Measurements from ENCODE around the gene TRAPPC3.

Gene TRAPPC3

GRCh38 chr1:36099681-36100341 is 49.5 kb downstream of the TRAPPC3 start:
- Histone ChIP-seq H3K4me3 (ENCODE audit: low read depth, low read length) (no peak overlapping the region), H3K36me3 (ENCODE audit: control insufficient read depth in 2 of 2, insufficient read depth in 1 of 2, low read length in 2 of 2) (peaks cover 0 to 22% of the 10 kb centered on the region in 2 experiments; a peak in 1 of 3 replicates), H3K27ac (ENCODE audit: extremely low read depth, low read depth, low read length) (no peak overlapping the region), H3K4me1 (ENCODE audit: control insufficient read depth, insufficient read depth, low read length) (no peaks in the 10 kb centered on the region), H3K9me3 (ENCODE audit: control insufficient read depth, insufficient read depth, low read depth, low read length) (no peaks in the 10 kb centered on the region)
- POLR2A ChIA-PET: no interaction called here
- CTCF ChIA-PET: interaction anchor here (0.6 to 11.1 kb wide), 18 partner anchors 9 to 494 kb away, joined by 3 to 156 read pairs (median 5); partner anchors contain the start of gene TRAPPC3
- 0 out of 2 replicates have a peak, but pooled peaks have one; percentile 22 for TF ChIP-seq ZEB2 (tag by site-specific recombination; IDR thresholded peaks at IDR 0.05)
- no peak for TF ChIP-seq ZNF843 (tag by site-specific recombination; IDR thresholded peaks at IDR 0.05)
- TF ChIP-seq ZNF677 (tag by site-specific recombination; IDR thresholded peaks at IDR 0.05): no peak
- TF ChIP-seq SCRT2 (tag by site-specific recombination; IDR thresholded peaks at IDR 0.05): peak; percentile 58; the same call in 1 of the 2 replicates
- no peak for TF ChIP-seq ZNF555 (tag by site-specific recombination; conservative IDR thresholded peaks at IDR 0.05)
- TF ChIP-seq ZNF777 (tag by site-specific recombination; IDR thresholded peaks at IDR 0.05; ENCODE audit: borderline replicate concordance): no peak
- TF ChIP-seq BCL11A (tag by site-specific recombination; IDR thresholded peaks at IDR 0.05; ENCODE audit: low read depth): 0 out of 2 replicates have a peak, but pooled peaks have one; percentile 10
- no peak for TF ChIP-seq GLIS1 (tag by site-specific recombination; IDR thresholded peaks at IDR 0.05)
- TF ChIP-seq ZNF23 (tag by site-specific recombination; IDR thresholded peaks at IDR 0.05; ENCODE audit: borderline replicate concordance): no peak
- no peak for TF ChIP-seq ZNF292 (tag by site-specific recombination; IDR thresholded peaks at IDR 0.05; ENCODE audit: borderline replicate concordance, low read depth)
- TF ChIP-seq ZBTB11 (tag by site-specific recombination; conservative IDR thresholded peaks at IDR 0.05; ENCODE audit: low read depth): no peak
- no peak for TF ChIP-seq SALL2 (tag by site-specific recombination; IDR thresholded peaks at IDR 0.05; ENCODE audit: borderline replicate concordance)
- no peak for TF ChIP-seq ZNF518A (tag by site-specific recombination; conservative IDR thresholded peaks at IDR 0.05; ENCODE audit: low read depth)
- TF ChIP-seq ZNF175 (tag by site-specific recombination; IDR thresholded peaks at IDR 0.05): no peak
- no peak for TF ChIP-seq ZSCAN5A (tag by site-specific recombination; IDR thresholded peaks at IDR 0.05)
- no peak for TF ChIP-seq ZNF391 (tag by site-specific recombination; IDR thresholded peaks at IDR 0.05; ENCODE audit: borderline replicate concordance, low read depth)
- TF ChIP-seq ZNF596 (tag by site-specific recombination; IDR thresholded peaks at IDR 0.05): no peak
- no peak for TF ChIP-seq ZNF660 (tag by site-specific recombination; IDR thresholded peaks at IDR 0.05)
- no peak for TF ChIP-seq ZNF350 (tag by site-specific recombination; IDR thresholded peaks at IDR 0.05)
- TF ChIP-seq PRDM4 (tag by site-specific recombination; IDR thresholded peaks at IDR 0.05): no peak
- TF ChIP-seq ZBTB1 (tag by site-specific recombination; IDR thresholded peaks at IDR 0.05): no peak
- peak; percentile 49 for TF ChIP-seq PATZ1 (tag by site-specific recombination; IDR thresholded peaks at IDR 0.05)
- TF ChIP-seq IKZF3 (tag by site-specific recombination; IDR thresholded peaks at IDR 0.05): peak; percentile 90
